Smooth muscle cell (in vitro differentiated cells): ENCODE measurements around the gene PJA1. TPM values are rescaled to one million over a fixed set of nuclear protein-coding genes. Genes with fewer than 3 reads are reported as not detected.
A peak's percentile ranks its signal among the peaks of the same experiment; 100 is the strongest.

Experiments
- DNase-seq: peaks from one replicate; lab custom pipeline; 2025; ENCODE audit not compliant: unreplicated experiment; lab: John Stamatoyannopoulos, UW
- H2AFZ ChIP-seq: fragments of 200-600 bp; sonication (generic); 2 replicates; pipeline ENCODE4 v1.6.0; 2016; ENCODE audit warnings: antibody characterized with exemption, low read depth, mild to moderate bottlenecking
- H3F3A ChIP-seq: fragments of 200-600 bp; sonication (generic); 2 replicates; pipeline ENCODE4 v1.6.0; 2017; ENCODE audit warnings: antibody characterized with exemption, low read depth
- H3K27ac ChIP-seq: fragments of 200-600 bp; sonication (generic); 2 replicates; pipeline ENCODE4 v1.5.1; 2016; ENCODE audit warnings: low read depth, mild to moderate bottlenecking
- H3K27me3 ChIP-seq: fragments of 200-600 bp; sonication (generic); 2 replicates; pipeline ENCODE4 v1.6.1; 2016; ENCODE audit warnings: low read depth, mild to moderate bottlenecking
- H3K36me3 ChIP-seq: fragments of 200-600 bp; sonication (generic); 2 replicates; pipeline ENCODE4 v1.5.1; 2016; ENCODE audit warnings: low read depth
- H3K4me1 ChIP-seq: fragments of 200-600 bp; sonication (generic); 2 replicates; pipeline ENCODE4 v1.5.1; 2016; ENCODE audit warnings: low read depth
- H3K4me2 ChIP-seq: fragments of 200-600 bp; sonication (generic); 2 replicates; pipeline ENCODE4 v1.6.0; 2016; ENCODE audit warnings: mild to moderate bottlenecking
- H3K4me3 ChIP-seq: fragments of 200-600 bp; sonication (generic); 2 replicates; pipeline ENCODE4 v1.5.1; 2016; ENCODE audit warnings: mild to moderate bottlenecking
- H3K79me2 ChIP-seq: fragments of 200-600 bp; sonication (generic); 2 replicates; pipeline ENCODE4 v1.6.0; 2016; ENCODE audit warnings: low read depth, mild to moderate bottlenecking
- H3K9ac ChIP-seq: fragments of 200-600 bp; sonication (generic); 2 replicates; pipeline ENCODE4 v1.6.0; 2016; ENCODE audit warnings: low read depth
- H3K9me3 ChIP-seq: fragments of 200-600 bp; sonication (generic); replicated peaks from 2 replicates; pipeline ENCODE4 v1.5.1; 2016; ENCODE audit warnings: low read depth
- H4K20me1 ChIP-seq: fragments of 200-600 bp; sonication (generic); 2 replicates; pipeline ENCODE4 v1.6.0; 2016; ENCODE audit warnings: low read depth
- CTCF ChIP-seq: fragments of 200-600 bp; sonication (generic); IDR thresholded peaks from 2 replicates; pipeline ENCODE4 v1.5.1; 2017; ENCODE audit warnings: borderline replicate concordance, mild to moderate bottlenecking, antibody characterized with exemption; ENCODE audit not compliant: insufficient read depth, poor library complexity, severe bottlenecking
- WGBS: methylation state at CpG from one replicate; pipeline ENCODE4 v1.1.7; 2016; ENCODE audit warnings: low lambda C conversion rate; 5-methylcytosine and 5-hydroxymethylcytosine counted together
- polyA plus RNA-seq: library from polyadenylated mRNA; unstranded; fragments of >200 nt; fragmentation: Nextera tagmentation; extraction: Ambion mirVana; gene quantifications from 2 replicates; pipeline ENCODE4 v1.2.1, GENCODE V29; 2016
- total RNA-seq: library from RNA; depleted of rRNA; stranded (reverse); fragments of >200 nt; gene quantifications from 2 replicates; pipeline ENCODE4 v1.2.3, GENCODE V29; 2014

PJA1 gene
- total and polyA plus RNA-seq, 2 experiments from 2014 or later = 30.6 to 53.4 TPM

- Histone ChIP-seq H3K4me3 (no peak overlapping the region), H2AFZ (no peak overlapping the region), H3K27ac (no peak overlapping the region), H3K9me3 (no peaks in the 10 kb centered on the region), H3K79me2 (no peaks in the 10 kb centered on the region), H4K20me1 (no peaks in the 10 kb centered on the region), H3K4me2 (no peak overlapping the region), H3K9ac (no peak overlapping the region), H3K27me3 (no peaks in the 10 kb centered on the region), H3K4me1 (peaks cover 7% of the 10 kb centered on the region), H3K36me3 (no peaks in the 10 kb centered on the region), H3F3A (no peaks in the 10 kb centered on the region)
- WGBS = 70% methylated on average over 5 of the region's 5 CpGs
- no peak for TF ChIP-seq CTCF
- no peak for DNase-seq
Observed at GRCh38 chrX:69131886-69132285, 33.4 kb downstream of the PJA1 start.

GRCh38 chrX:69130439-69130838, 34.8 kb downstream of the PJA1 start:
- Histone ChIP-seq H4K20me1 (no peaks in the 10 kb centered on the region), H3K4me2 (no peak overlapping the region), H3K27ac (no peak overlapping the region), H3F3A (no peaks in the 10 kb centered on the region), H3K9ac (no peak overlapping the region), H3K27me3 (no peaks in the 10 kb centered on the region), H3K9me3 (no peaks in the 10 kb centered on the region), H3K4me1 (no peaks in the 10 kb centered on the region), H3K79me2 (no peaks in the 10 kb centered on the region), H3K36me3 (no peaks in the 10 kb centered on the region), H2AFZ (no peak overlapping the region), H3K4me3 (no peak overlapping the region)
- WGBS = 88% methylated on average over 2 of the region's 2 CpGs
- no peak for TF ChIP-seq CTCF
- no peak for DNase-seq

DNA sequence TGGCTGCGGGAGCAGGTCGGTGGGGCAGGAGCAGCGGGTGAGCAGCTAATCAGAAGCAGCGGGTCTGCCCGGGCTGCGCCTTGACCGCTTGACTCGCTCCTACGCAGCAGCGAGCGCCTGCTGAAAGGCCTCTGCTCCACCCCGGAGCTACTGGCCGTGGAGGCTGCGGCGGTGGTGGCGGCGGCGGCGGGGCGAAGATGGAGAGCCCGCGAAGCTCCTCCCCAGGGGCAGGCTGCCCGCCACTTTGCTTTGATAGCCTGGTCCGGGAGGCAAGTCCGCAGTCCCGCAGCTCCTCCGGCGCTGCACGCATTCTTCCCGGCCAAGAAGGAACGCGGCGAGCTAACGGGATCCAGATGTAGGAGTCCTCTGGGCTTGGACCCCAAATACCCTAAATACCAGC, 36.7 kb downstream of the PJA1 start:
- Histone ChIP-seq H2AFZ (peak overlapping the region; percentile 54), H3K27ac (no peak overlapping the region), H4K20me1 (no peaks in the 10 kb centered on the region), H3K9ac (no peak overlapping the region), H3K4me2 (peak overlapping the region; percentile 73), H3K4me3 (no peak overlapping the region), H3K79me2 (no peaks in the 10 kb centered on the region), H3K9me3 (no peaks in the 10 kb centered on the region), H3K36me3 (no peaks in the 10 kb centered on the region), H3K4me1 (no peaks in the 10 kb centered on the region), H3F3A (no peaks in the 10 kb centered on the region), H3K27me3 (no peaks in the 10 kb centered on the region)
- TF ChIP-seq CTCF = no peak
- no peak for DNase-seq
- 36% methylated on average over 30 of the region's 34 CpGs for WGBS

DNA sequence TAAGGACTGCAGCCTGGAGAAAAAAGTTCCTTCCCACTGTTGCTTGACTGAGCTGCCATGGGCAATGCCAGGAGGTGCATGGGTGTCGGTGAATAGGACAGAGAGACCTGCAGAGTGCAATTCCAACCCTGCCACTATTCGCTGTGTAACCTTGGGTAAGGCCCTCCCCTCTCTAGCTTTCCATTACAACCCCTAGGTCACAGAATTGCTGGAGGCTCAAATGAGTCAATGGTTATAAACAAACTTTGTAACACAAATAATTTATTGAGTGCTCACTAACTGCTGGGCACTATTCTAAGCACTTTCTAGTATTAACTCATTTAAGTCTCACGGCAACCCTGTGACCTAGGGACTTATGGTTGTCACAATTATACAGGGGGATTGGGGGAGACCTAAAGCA, 37.8 kb downstream of the PJA1 start:
- H3K27me3 ChIP-seq = no peaks in the 10 kb centered on the region
- no peak for DNase-seq
- H3K4me2 ChIP-seq = no peak overlapping the region
- H3F3A ChIP-seq = no peaks in the 10 kb centered on the region
- no peaks in the 10 kb centered on the region for H3K36me3 ChIP-seq
- no peaks in the 10 kb centered on the region for H3K4me1 ChIP-seq
- H3K27ac ChIP-seq = no peak overlapping the region
- H3K9ac ChIP-seq = no peak overlapping the region
- no peaks in the 10 kb centered on the region for H3K9me3 ChIP-seq
- no peaks in the 10 kb centered on the region for H4K20me1 ChIP-seq
- no peaks in the 10 kb centered on the region for H3K79me2 ChIP-seq
- no peak overlapping the region for H3K4me3 ChIP-seq
- WGBS = 70% methylated on average over 3 of the region's 3 CpGs
- no peak overlapping the region for H2AFZ ChIP-seq
- TF ChIP-seq CTCF = no peak
